WTC11 (cell line): ENCODE data around the gene SEMA3F. TPM values are rescaled to one million over a fixed set of nuclear protein-coding genes. Genes with fewer than 3 reads are reported as not detected.

Experiments used
- ATAC-seq: fragments of 200-7000 bp; cut with Tn5 transposase; 2 replicates; pipeline ENCODE4 v1.10.0; 2021; ENCODE audit warnings: mild to moderate bottlenecking, moderate library complexity
- CTCF ChIA-PET: fragments of 300-600 bp; sonication (Branson Sonifier 250); formaldehyde crosslinking; loops from one replicate; lab custom pipeline; 2021; ENCODE audit warnings: antibody characterized with exemption; lab: Charles Lee
- POLR2A ChIA-PET: fragments of 350-600 bp; sonication (Branson Sonifier 250); formaldehyde crosslinking; loops from one replicate; lab custom pipeline; 2021; ENCODE audit warnings: antibody characterized with exemption; lab: Charles Lee
- DNase-seq: peaks from one replicate; pipeline ENCODE4 v3.0.0; 2021; ENCODE audit warnings: low spot score
- H3K27ac Mint-ChIP-seq: 2 replicates; pipeline ENCODE4 v1.8.0; 2021; ENCODE audit warnings: mixed read lengths
- H3K27me3 Mint-ChIP-seq: 2 replicates; pipeline ENCODE4 v1.8.0; 2021; ENCODE audit warnings: low read depth, mild to moderate bottlenecking, moderate library complexity, mixed read lengths
- H3K36me3 Mint-ChIP-seq: 2 replicates; pipeline ENCODE4 v1.8.0; 2021; ENCODE audit warnings: mixed read lengths
- H3K4me1 Mint-ChIP-seq: 2 replicates; pipeline ENCODE4 v1.8.0; 2022; ENCODE audit warnings: mixed read lengths
- H3K4me3 Mint-ChIP-seq: 2 replicates; pipeline ENCODE4 v1.8.0; 2021; ENCODE audit warnings: mild to moderate bottlenecking, moderate library complexity, mixed read lengths
- H3K9me3 Mint-ChIP-seq: 2 replicates; pipeline ENCODE4 v1.8.0; 2021; ENCODE audit warnings: mixed read lengths
- AFF4 ChIP-seq: sonication (generic); formaldehyde crosslinking; IDR thresholded peaks from 2 replicates; pipeline ENCODE4 v1.8.1; 2023; ENCODE audit warnings: mild to moderate bottlenecking, missing genetic modification reagents, borderline replicate concordance
- CBFB ChIP-seq: sonication (generic); formaldehyde crosslinking; IDR thresholded peaks from 2 replicates; pipeline ENCODE4 v1.8.1; 2022; ENCODE audit warnings: mild to moderate bottlenecking, low read depth, missing genetic modification reagents
- CTCF ChIP-seq: fragments of 200-600 bp; IDR thresholded peaks from 2 replicates; pipeline ENCODE4 v1.8.0; 2022; ENCODE audit warnings: antibody characterized with exemption
- E2F1 ChIP-seq: sonication (generic); formaldehyde crosslinking; IDR thresholded peaks from 2 replicates; pipeline ENCODE4 v1.8.0; 2022; ENCODE audit warnings: mild to moderate bottlenecking, missing genetic modification reagents
- ETV6 ChIP-seq: sonication (generic); formaldehyde crosslinking; IDR thresholded peaks from 2 replicates; pipeline ENCODE4 v1.8.1; 2022; ENCODE audit warnings: mild to moderate bottlenecking, missing genetic modification reagents
- FOXP1 ChIP-seq: sonication (generic); formaldehyde crosslinking; IDR thresholded peaks from 2 replicates; pipeline ENCODE4 v1.8.0; 2022; ENCODE audit warnings: missing genetic modification reagents, mild to moderate bottlenecking, moderate library complexity, borderline replicate concordance
- JAZF1 ChIP-seq: fragments of 250-450 bp; sonication (Bioruptor Pico); IDR thresholded peaks from 2 replicates; pipeline ENCODE4 v1.9.0; 2021; ENCODE audit warnings: moderate library complexity, mild to moderate bottlenecking, inconsistent platforms
- KAT7 ChIP-seq: sonication (generic); formaldehyde crosslinking; IDR thresholded peaks from 2 replicates; pipeline ENCODE4 v1.8.1; 2023; ENCODE audit warnings: missing genetic modification reagents, mild to moderate bottlenecking, borderline replicate concordance
- PRRX2 ChIP-seq: fragments of 250-450 bp; sonication (Bioruptor Pico); IDR thresholded peaks from 2 replicates; pipeline ENCODE4 v1.8.0; 2021; ENCODE audit warnings: mild to moderate bottlenecking
- SMAD4 ChIP-seq: sonication (generic); formaldehyde crosslinking; IDR thresholded peaks from 2 replicates; pipeline ENCODE4 v1.8.0; 2022; ENCODE audit warnings: mild to moderate bottlenecking, missing genetic modification reagents
- TEAD1 ChIP-seq: sonication (generic); formaldehyde crosslinking; IDR thresholded peaks from 2 replicates; pipeline ENCODE4 v1.8.0; 2022; ENCODE audit warnings: mild to moderate bottlenecking, missing genetic modification reagents
- ZBTB21 ChIP-seq: sonication (generic); formaldehyde crosslinking; IDR thresholded peaks from 2 replicates; pipeline ENCODE4 v1.8.1; 2023; ENCODE audit warnings: mild to moderate bottlenecking, missing genetic modification reagents, borderline replicate concordance
- ZNF138 ChIP-seq: sonication (generic); formaldehyde crosslinking; conservative IDR thresholded peaks from 2 replicates; pipeline ENCODE4 v1.8.1; 2022; ENCODE audit warnings: mild to moderate bottlenecking, moderate library complexity, missing genetic modification reagents
- ZNF232 ChIP-seq: sonication (generic); formaldehyde crosslinking; IDR thresholded peaks from 2 replicates; pipeline ENCODE4 v1.8.0; 2022; ENCODE audit warnings: mild to moderate bottlenecking, missing genetic modification reagents
- ZNF263 ChIP-seq: sonication (generic); formaldehyde crosslinking; IDR thresholded peaks from 2 replicates; pipeline ENCODE4 v1.8.1; 2022; ENCODE audit warnings: low read depth, mild to moderate bottlenecking, moderate library complexity, missing genetic modification reagents
- ZNF317 ChIP-seq: sonication (generic); formaldehyde crosslinking; IDR thresholded peaks from 2 replicates; pipeline ENCODE4 v1.8.1; 2023; ENCODE audit warnings: low read depth, mild to moderate bottlenecking, moderate library complexity, missing genetic modification reagents, borderline replicate concordance
- ZNF416 ChIP-seq: fragments of 250-450 bp; sonication (Bioruptor Pico); IDR thresholded peaks from 2 replicates; pipeline ENCODE4 v1.9.0; 2021; ENCODE audit warnings: mild to moderate bottlenecking, inconsistent platforms
- ZSCAN18 ChIP-seq: fragments of 250-450 bp; sonication (Bioruptor Pico); IDR thresholded peaks from 2 replicates; pipeline ENCODE4 v2.1.2; 2022; ENCODE audit warnings: mild to moderate bottlenecking, moderate library complexity
- total RNA-seq: library from RNA; stranded (reverse); gene quantifications from 3 replicates; pipeline ENCODE4 v1.2.3, GENCODE V29; 2021

SEMA3F gene
- total RNA-seq, 1 experiment from 2014 or later = 49.0 TPM

GRCh38 chr3:50233176-50233575 lies 78.1 kb downstream of the SEMA3F start:
- DNase-seq (no peak), ATAC-seq (no peak)
- Mint-ChIP-seq H3K27me3 (no peaks in the 10 kb centered on the region), H3K36me3 (no peaks in the 10 kb centered on the region), H3K4me1 (peaks cover 31% of the 10 kb centered on the region), H3K27ac (no peak overlapping the region), H3K4me3 (no peak overlapping the region), H3K9me3 (no peaks in the 10 kb centered on the region)
- ChIA-PET POLR2A (interaction anchor here (0.6 kb wide), 1 partner anchor 82 kb away, joined by 3 read pairs; no protein-coding TSS in a partner anchor), CTCF (interaction anchor here (0.7 to 2.5 kb wide), 6 partner anchors 14 to 41 kb away, joined by 3 to 13 read pairs (median 5); no protein-coding TSS in a partner anchor)
- TF ChIP-seq E2F1 (CRISPR knock-in tag) (no peak), ZNF317 (CRISPR knock-in tag) (no peak), JAZF1 (no peak), KAT7 (CRISPR knock-in tag) (no peak), ZNF138 (CRISPR knock-in tag) (no peak), FOXP1 (no peak), AFF4 (no peak)

- peak; percentile 94 for ATAC-seq
- CTCF ChIA-PET = interaction anchor here (0.6 to 2.9 kb wide), 20 partner anchors 9 to 378 kb away, joined by 3 to 42 read pairs (median 7); partner anchors contain the start of genes GNAT1 and IFRD2
- Mint-ChIP-seq H3K27me3 (no peaks in the 10 kb centered on the region), H3K36me3 (no peaks in the 10 kb centered on the region), H3K27ac (peak within 1 kb of the TSS; percentile 93), H3K4me1 (peaks cover 48% of the 10 kb centered on the region), H3K9me3 (no peaks in the 10 kb centered on the region), H3K4me3 (peak within 1 kb of the TSS; percentile 97)
- POLR2A ChIA-PET = interaction anchor here (0.6 to 1.2 kb wide), 10 partner anchors 8 to 92 kb away, joined by 3 to 10 read pairs (median 4); partner anchors contain the start of gene TUSC2
- DNase-seq = peak; percentile 99
- TF ChIP-seq CTCF (no peak), SMAD4 (no peak), ZBTB21 (no peak), FOXP1 (peak; percentile 62), PRRX2 (CRISPR knock-in tag) (no peak), TEAD1 (CRISPR knock-in tag) (0 out of 2 replicates have a peak, but pooled peaks have one; percentile 34), AFF4 (no peak), CBFB (0 out of 2 replicates have a peak, but pooled peaks have one; percentile 77), ETV6 (CRISPR knock-in tag) (0 out of 2 replicates have a peak, but pooled peaks have one; percentile 51), ZSCAN18 (CRISPR knock-in tag) (no peak), ZNF232 (CRISPR knock-in tag) (no peak), ZNF263 (CRISPR knock-in tag) (peak; percentile 67), E2F1 (CRISPR knock-in tag) (no peak), ZNF416 (CRISPR knock-in tag) (no peak)
Measured at GRCh38 chr3:50235716-50236483, 80.8 kb downstream of the SEMA3F start, which contains the start of gene GNAI2. Gene GNAI2 (plus strand): TSS chr3:50236204. CDS start chr3:50236336, 132 bp downstream.
